Keratinocyte (primary cell): ENCODE measurements around the gene OR6P1. TPM values are rescaled to one million over a fixed set of nuclear protein-coding genes. Genes with fewer than 3 reads are reported as not detected.

Source experiments
- DNase-seq: peaks from one replicate; pipeline ENCODE4 v3.0.0-alpha.2; 2011; ENCODE audit warnings: low read depth, missing footprints, low spot score
- FAIRE-seq: peaks from 2 replicates; lab custom pipeline; 2011; peaks lifted over from hg19 to GRCh38; lab: Jason Lieb, UNC
- H2AFZ ChIP-seq: 2 replicates; pipeline ENCODE4 v1.6.0; 2012; ENCODE audit warnings: low read length, control low read depth, inconsistent platforms; ENCODE audit not compliant: control insufficient read depth
- H3K27ac ChIP-seq: 2 replicates; pipeline ENCODE4 v1.5.1; 2011; ENCODE audit warnings: low read length; ENCODE audit not compliant: control insufficient read depth, insufficient read depth
- H3K27me3 ChIP-seq: 3 replicates; pipeline ENCODE4 v1.6.0; 2011; ENCODE audit warnings: low read length; ENCODE audit not compliant: control insufficient read depth, insufficient read depth; ENCODE audit errors: extremely low read depth
- H3K36me3 ChIP-seq, 2 experiments: 2 replicates in 1 of 2; 3 replicates in 1 of 2; pipeline ENCODE4 v1.5.1; 2011; ENCODE audit warnings: low read length in 2 of 2, mild to moderate bottlenecking in 1 of 2; ENCODE audit not compliant: control insufficient read depth in 2 of 2, insufficient read depth in 2 of 2; ENCODE audit errors: extremely low read depth in 1 of 2
- H3K4me1 ChIP-seq: 3 replicates; pipeline ENCODE4 v1.5.1; 2011; ENCODE audit warnings: low read length; ENCODE audit not compliant: control insufficient read depth, insufficient read depth; ENCODE audit errors: extremely low read depth
- H3K4me2 ChIP-seq: 3 replicates; pipeline ENCODE4 v1.6.0; 2011; ENCODE audit warnings: low read depth, low read length; ENCODE audit not compliant: control insufficient read depth, insufficient read depth; ENCODE audit errors: extremely low read depth
- H3K4me3 ChIP-seq, 3 experiments: fragments of 200-600 bp in 1 of 3; sonication (generic) in 1 of 3; 2 replicates in 2 of 3; 3 replicates in 1 of 3; pipeline ENCODE4 v1.5.1; 2011 to 2016; ENCODE audit warnings: low read length in 3 of 3, mild to moderate bottlenecking in 3 of 3, control low read depth in 2 of 3, inconsistent platforms in 1 of 3, low read depth in 1 of 3, mixed read lengths in 1 of 3, mixed run types in 1 of 3, moderate library complexity in 1 of 3; ENCODE audit not compliant: control insufficient read depth in 2 of 3, insufficient read depth in 2 of 3; ENCODE audit errors: extremely low read depth in 1 of 3
- H3K79me2 ChIP-seq: 2 replicates; pipeline ENCODE4 v1.6.0; 2012; ENCODE audit warnings: low read length; ENCODE audit not compliant: control insufficient read depth, insufficient read depth
- H3K9ac ChIP-seq: 3 replicates; pipeline ENCODE4 v1.6.0; 2011; ENCODE audit warnings: low read length; ENCODE audit not compliant: control insufficient read depth, insufficient read depth; ENCODE audit errors: extremely low read depth
- H3K9me1 ChIP-seq: 3 replicates; pipeline ENCODE4 v1.6.0; 2011; ENCODE audit warnings: low read length; ENCODE audit not compliant: control insufficient read depth, insufficient read depth; ENCODE audit errors: extremely low read depth
- H3K9me3 ChIP-seq: 2 replicates; pipeline ENCODE4 v1.5.1; 2012; ENCODE audit warnings: low read depth, low read length; ENCODE audit not compliant: control insufficient read depth
- H4K20me1 ChIP-seq: 3 replicates; pipeline ENCODE4 v1.6.0; 2011; ENCODE audit warnings: low read length; ENCODE audit not compliant: control insufficient read depth, insufficient read depth; ENCODE audit errors: extremely low read depth
- EZH2 ChIP-seq: IDR thresholded peaks from one replicate; pipeline ENCODE4 v1.6.1; 2012; ENCODE audit warnings: inconsistent platforms, mild to moderate bottlenecking, low read length, moderate library complexity
- dilution Hi-C: fragments of 300-500 bp; cut with MboI; formaldehyde crosslinking; loops from one replicate; pipeline ENCODE4 v1.7.0; 2020; ENCODE audit warnings: low sequenced_read_pairs; ENCODE audit not compliant: extremely low pct_ligation_motif_present
- polyA plus RNA-seq, 5 experiments: library from polyadenylated mRNA; depleted of rRNA in 3 of 5; stranded (reverse) in 3 of 5; stranded (forward) in 1 of 5; unstranded in 1 of 5; fragments of >200 nt; gene quantifications; 1 replicate in 1 of 5; 2 replicates in 3 of 5; 3 replicates in 1 of 5; pipeline versions ENCODE4 v1.2.1 to v1.2.3, GENCODE V29; 2011 to 2012; ENCODE audit warnings: missing spikeins in 2 of 5, low read depth in 1 of 5, low replicate concordance in 1 of 5
- TF ChIP-seq, protein P1 (sequence below), 3 experiments: IDR thresholded peaks in 1 of 3; conservative IDR thresholded peaks in 1 of 3; optimal IDR thresholded peaks in 1 of 3; 2 replicates in 2 of 3; 3 replicates in 1 of 3; pipeline versions ENCODE3 to v1.5.1; 2011; ENCODE audit warnings: low read length in 3 of 3, mild to moderate bottlenecking in 3 of 3, moderate library complexity in 2 of 3, control low read depth in 1 of 3, inconsistent platforms in 1 of 3; ENCODE audit not compliant: insufficient read depth in 2 of 3; ENCODE audit errors: extremely low read depth in 1 of 3

The OR6P1 gene
- polyA plus RNA-seq, 1 donor (not counting 4 experiments of a cell fraction or from before 2014, with no cell fraction given), result not detected

DNA sequence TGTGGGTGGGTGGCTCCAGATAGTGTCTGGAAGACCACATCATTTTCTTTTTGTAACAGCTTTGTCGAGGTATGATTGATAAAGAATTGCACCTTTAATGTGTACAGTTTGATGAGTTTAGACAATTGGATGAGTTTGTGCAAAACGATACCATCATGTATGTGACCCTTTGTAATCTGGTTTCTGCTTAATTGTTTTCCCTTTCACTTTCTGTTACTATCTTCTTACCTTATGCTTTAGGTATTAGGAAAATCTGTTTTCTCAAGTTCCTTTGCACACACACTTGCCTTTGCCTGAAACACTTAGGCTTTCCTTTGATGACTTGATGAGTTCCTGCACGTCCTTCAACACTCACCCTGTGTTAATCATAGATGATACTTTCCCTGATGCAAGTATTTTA lies 41.5 kb upstream of the OR6P1 start:
- DNase-seq (no peak), FAIRE-seq (no peak)
- Histone ChIP-seq H3K36me3 (no peaks in the 10 kb centered on the region), H3K9me3 (no peaks in the 10 kb centered on the region), H2AFZ (no peak overlapping the region), H3K4me1 (no peaks in the 10 kb centered on the region), H4K20me1 (no peaks in the 10 kb centered on the region), H3K79me2 (no peaks in the 10 kb centered on the region), H3K9me1 (no peaks in the 10 kb centered on the region), H3K9ac (no peak overlapping the region), H3K27me3 (no peaks in the 10 kb centered on the region), H3K27ac (no peak overlapping the region), H3K4me2 (no peak overlapping the region), H3K4me3 (no peak overlapping the region)
- no peak for TF ChIP-seq EZH2
- TF ChIP-seq, protein P1, sequence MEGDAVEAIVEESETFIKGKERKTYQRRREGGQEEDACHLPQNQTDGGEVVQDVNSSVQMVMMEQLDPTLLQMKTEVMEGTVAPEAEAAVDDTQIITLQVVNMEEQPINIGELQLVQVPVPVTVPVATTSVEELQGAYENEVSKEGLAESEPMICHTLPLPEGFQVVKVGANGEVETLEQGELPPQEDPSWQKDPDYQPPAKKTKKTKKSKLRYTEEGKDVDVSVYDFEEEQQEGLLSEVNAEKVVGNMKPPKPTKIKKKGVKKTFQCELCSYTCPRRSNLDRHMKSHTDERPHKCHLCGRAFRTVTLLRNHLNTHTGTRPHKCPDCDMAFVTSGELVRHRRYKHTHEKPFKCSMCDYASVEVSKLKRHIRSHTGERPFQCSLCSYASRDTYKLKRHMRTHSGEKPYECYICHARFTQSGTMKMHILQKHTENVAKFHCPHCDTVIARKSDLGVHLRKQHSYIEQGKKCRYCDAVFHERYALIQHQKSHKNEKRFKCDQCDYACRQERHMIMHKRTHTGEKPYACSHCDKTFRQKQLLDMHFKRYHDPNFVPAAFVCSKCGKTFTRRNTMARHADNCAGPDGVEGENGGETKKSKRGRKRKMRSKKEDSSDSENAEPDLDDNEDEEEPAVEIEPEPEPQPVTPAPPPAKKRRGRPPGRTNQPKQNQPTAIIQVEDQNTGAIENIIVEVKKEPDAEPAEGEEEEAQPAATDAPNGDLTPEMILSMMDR (optimal IDR thresholded peaks at IDR 0.05 in 1 of 3, IDR thresholded peaks at IDR 0.05 in 1 of 3, conservative IDR thresholded peaks at IDR 0.05 in 1 of 3; ENCODE audit: extremely low read depth in 1 of 3, insufficient read depth in 2 of 3, low read length in 3 of 3), result no peak
- dilution Hi-C loops, result no loop called here

DNA sequence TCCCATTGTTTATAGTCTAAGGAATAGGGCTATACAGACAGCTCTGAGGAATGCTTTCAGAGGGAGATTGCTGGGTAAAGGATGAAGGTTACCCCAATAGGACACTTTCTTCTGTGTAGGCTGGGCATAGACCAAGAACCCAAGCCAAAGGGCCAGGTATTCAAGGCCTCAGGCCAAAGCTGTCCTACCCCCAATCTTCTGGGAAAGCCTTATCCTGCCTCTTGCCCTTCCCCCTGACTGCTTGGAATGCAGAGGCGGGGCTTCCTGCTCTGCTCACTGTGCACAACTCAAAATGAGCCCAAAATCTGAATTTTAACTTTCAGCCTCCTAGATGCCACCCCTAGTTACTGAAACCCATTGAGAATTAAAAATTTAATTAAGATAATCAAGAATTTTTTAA lies 36.9 kb upstream of the OR6P1 start:
- Histone ChIP-seq H3K27ac (no peak overlapping the region), H2AFZ (no peak overlapping the region), H3K79me2 (no peaks in the 10 kb centered on the region), H3K4me1 (no peaks in the 10 kb centered on the region), H3K9me1 (no peaks in the 10 kb centered on the region), H3K36me3 (no peaks in the 10 kb centered on the region), H3K4me3 (no peak overlapping the region), H3K27me3 (no peaks in the 10 kb centered on the region), H3K9me3 (no peaks in the 10 kb centered on the region), H4K20me1 (no peaks in the 10 kb centered on the region), H3K9ac (no peak overlapping the region), H3K4me2 (no peak overlapping the region)
- dilution Hi-C loops, result no loop called here
- TF ChIP-seq, protein P1 (optimal IDR thresholded peaks at IDR 0.05 in 1 of 3, IDR thresholded peaks at IDR 0.05 in 1 of 3, conservative IDR thresholded peaks at IDR 0.05 in 1 of 3; ENCODE audit: extremely low read depth in 1 of 3, insufficient read depth in 2 of 3, low read length in 3 of 3), result no peak
- no peak for TF ChIP-seq EZH2
- DNase-seq (no peak), FAIRE-seq (no peak)
